Epithelial cell of esophagus (primary cell): Measurements from ENCODE around the gene PDIA6.

Experiments
- DNase-seq: peaks from one replicate; pipeline ENCODE4 v3.0.0; 2010; ENCODE audit warnings: low read depth
- H3K4me3 ChIP-seq: 2 replicates; pipeline ENCODE4 v1.5.1; 2011; ENCODE audit warnings: mild to moderate bottlenecking, low read length, control low read depth
- CTCF ChIP-seq: IDR thresholded peaks from 2 replicates; pipeline ENCODE4 v1.5.1; 2011; ENCODE audit warnings: low read depth, mild to moderate bottlenecking, low read length, control low read depth, inconsistent platforms; ENCODE audit not compliant: insufficient read depth; ENCODE audit errors: missing control alignments

Gene PDIA6

GRCh38 chr2:10848541-10848940 is 36.0 kb upstream of the PDIA6 start:
- no peak for TF ChIP-seq CTCF
- no peak overlapping the region for H3K4me3 ChIP-seq
- DNase-seq: no peak

- no peak for TF ChIP-seq CTCF
Measured at GRCh38 chr2:10847008-10847407, 34.4 kb upstream of the PDIA6 start.

GRCh38 chr2:10846110-10846861 is 33.7 kb upstream of the PDIA6 start:
- TF ChIP-seq CTCF: no peak
- DNase-seq: no peak
- no peak overlapping the region for H3K4me3 ChIP-seq

More at GRCh38 chr2:10847008-10847407, 34.4 kb upstream of the PDIA6 start:
- no peak for DNase-seq
- H3K4me3 ChIP-seq: no peak overlapping the region

- no peak for TF ChIP-seq CTCF
- no peak overlapping the region for H3K4me3 ChIP-seq
- DNase-seq: no peak
Measured at GRCh38 chr2:10845640-10846039, 33.1 kb upstream of the PDIA6 start.

GRCh38 chr2:10844097-10844496 is 31.5 kb upstream of the PDIA6 start:
- TF ChIP-seq CTCF: no peak

GRCh38 chr2:10842506-10842905 is 29.9 kb upstream of the PDIA6 start:
- no peak overlapping the region for H3K4me3 ChIP-seq
- DNase-seq: no peak
- TF ChIP-seq CTCF: no peak

More at GRCh38 chr2:10844097-10844496, 31.5 kb upstream of the PDIA6 start:
- DNase-seq: peak; percentile 21
- H3K4me3 ChIP-seq: no peak overlapping the region
